ENCODE measurements around the gene PANX1. TPM values are rescaled to one million over a fixed set of nuclear protein-coding genes. Genes with fewer than 3 reads are reported as not detected.
"Not testable (repeated sequence)": the region's sequence is repeated elsewhere in the genome, so short reads cannot be mapped to it uniquely, and the experiment has no call there.

PANX1 gene
- polyA plus RNA-seq, 4 donors, result 22.6 to 26.3 (median 25.8) TPM

- DNase-seq (ENCODE audit: low read depth in 4 of 4, low spot score in 2 of 4), result no peak
Measured at GRCh38 chr11:94147433-94147845, 18.8 kb downstream of the PANX1 start.

DNA sequence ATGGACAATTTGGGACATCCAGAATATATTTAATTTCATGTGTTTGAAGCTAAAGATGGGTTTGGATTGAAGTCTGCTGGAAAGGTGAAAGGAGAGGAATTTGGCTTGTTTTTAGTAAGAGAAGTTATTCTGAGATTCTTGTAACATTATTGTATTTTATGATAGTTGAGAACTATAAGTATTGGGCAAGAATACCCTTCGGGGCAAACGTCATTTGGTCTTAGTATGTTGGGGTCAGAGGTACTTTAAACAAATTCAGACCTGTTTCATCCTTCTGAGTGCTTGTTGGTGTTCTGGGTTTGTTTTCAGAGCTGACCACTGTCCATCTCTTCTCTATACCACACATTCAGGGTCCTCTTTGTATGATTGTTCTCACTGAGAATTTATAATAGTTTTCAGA is 19.5 kb downstream of the PANX1 start:
- no peak for DNase-seq (ENCODE audit: low read depth in 4 of 4, low spot score in 2 of 4)

DNA sequence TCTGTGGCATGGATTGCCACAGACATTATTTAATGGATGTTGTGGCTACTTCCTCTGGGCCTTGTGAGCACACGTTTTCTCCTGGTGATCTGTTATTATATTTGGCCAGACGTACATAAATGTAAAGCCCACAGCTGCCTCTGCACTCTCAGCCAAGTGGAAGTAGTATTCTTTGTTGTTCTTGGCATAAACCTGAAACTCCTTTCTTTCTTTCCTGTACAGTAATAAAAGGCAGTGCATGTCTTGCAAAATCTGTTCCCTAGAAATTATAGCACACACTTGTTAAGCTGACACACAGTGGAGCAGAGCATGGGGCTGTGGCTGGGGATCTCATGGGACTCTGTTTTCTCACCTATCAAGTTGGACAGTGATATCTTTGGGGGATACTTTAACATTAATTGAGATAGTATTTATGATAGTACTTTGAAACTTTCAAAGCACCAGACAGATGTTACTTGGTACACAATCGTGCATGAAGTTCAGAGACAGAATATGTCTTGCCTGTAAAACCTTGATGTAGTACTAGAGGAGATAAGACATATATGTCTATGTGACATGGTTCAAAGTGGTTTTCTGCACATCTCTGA is 20.9 kb downstream of the PANX1 start:
- no peak for DNase-seq (ENCODE audit: low read depth in 4 of 4, low spot score in 2 of 4)

DNA sequence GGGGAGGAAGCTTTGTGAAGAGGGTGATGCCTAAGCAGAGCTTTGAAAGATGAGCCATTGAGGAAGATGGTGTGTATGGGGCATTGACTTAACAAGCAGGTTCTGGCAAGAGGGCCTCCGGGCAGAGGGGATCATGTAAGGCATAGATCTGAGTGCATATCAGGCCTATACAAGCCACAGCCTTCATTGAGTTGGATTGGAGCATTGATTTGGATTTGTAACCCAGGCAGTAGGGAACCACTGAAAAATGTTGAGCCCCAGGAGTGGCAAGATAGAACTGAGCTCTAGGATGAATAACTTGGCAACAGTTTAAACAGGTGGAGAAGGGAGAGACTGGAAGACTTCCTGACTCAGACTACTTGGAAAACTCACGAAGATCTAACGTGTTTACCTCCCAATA is 21.4 kb downstream of the PANX1 start:
- DNase-seq (ENCODE audit: low read depth in 4 of 4, low spot score in 2 of 4), result no peak

DNA sequence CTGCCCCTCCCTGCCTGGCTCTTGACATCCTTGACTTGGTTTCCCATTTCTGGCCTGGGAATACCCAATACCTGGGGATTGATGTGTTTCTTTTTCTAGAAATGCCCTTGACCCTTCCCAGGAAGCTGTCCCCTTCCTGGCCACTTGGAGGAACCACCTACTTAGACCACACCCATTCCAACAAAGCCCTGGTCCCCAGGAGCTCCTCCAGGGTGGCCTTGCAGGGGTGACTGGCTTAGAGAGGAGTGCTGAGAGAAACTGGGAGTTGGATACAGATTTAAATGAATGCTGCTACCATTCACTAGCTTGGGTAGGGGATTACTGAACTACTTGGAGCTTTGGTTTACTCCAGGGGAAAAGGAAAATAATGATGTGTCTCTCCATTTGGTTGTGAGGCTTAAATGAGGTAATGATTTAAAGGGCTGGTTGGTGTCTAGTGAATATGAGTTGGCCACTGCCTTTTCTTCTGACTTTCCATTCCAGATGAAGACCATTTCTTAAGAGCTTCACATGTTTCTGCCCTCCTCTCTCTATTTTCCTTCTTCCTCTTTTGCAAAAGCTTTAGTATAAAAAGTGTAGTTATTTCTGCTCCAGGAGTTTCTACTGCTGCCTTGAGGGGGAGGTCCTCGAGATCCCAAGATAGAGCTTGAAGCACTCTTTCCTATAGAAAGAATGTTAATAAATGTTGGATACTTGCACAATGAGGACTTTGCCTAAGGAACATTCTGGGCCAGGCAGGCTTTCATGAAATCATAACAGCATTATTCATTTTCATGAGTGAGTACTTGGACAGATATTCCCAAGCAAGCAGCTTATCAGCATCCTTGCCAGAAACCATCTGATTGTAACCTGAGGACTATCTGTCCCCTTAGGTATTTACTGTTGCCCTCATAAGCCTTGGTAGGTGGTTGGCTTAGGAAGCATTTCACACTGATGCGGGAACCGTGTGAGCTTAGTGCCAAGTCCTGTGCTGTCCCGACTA is 22.4 kb downstream of the PANX1 start:
- DNase-seq (ENCODE audit: low read depth in 4 of 4, low spot score in 2 of 4), result no peak

GRCh38 chr11:94151903-94152677 is 23.4 kb downstream of the PANX1 start:
- DNase-seq (ENCODE audit: low read depth in 4 of 4, low spot score in 2 of 4), result no peak

GRCh38 chr11:94152678-94153065 is 24.0 kb downstream of the PANX1 start:
- DNase-seq (ENCODE audit: low read depth in 4 of 4, low spot score in 2 of 4), result no peak

- no peak for DNase-seq (ENCODE audit: low read depth in 4 of 4, low spot score in 2 of 4)
Measured at GRCh38 chr11:94153320-94153719, 24.7 kb downstream of the PANX1 start.

DNA sequence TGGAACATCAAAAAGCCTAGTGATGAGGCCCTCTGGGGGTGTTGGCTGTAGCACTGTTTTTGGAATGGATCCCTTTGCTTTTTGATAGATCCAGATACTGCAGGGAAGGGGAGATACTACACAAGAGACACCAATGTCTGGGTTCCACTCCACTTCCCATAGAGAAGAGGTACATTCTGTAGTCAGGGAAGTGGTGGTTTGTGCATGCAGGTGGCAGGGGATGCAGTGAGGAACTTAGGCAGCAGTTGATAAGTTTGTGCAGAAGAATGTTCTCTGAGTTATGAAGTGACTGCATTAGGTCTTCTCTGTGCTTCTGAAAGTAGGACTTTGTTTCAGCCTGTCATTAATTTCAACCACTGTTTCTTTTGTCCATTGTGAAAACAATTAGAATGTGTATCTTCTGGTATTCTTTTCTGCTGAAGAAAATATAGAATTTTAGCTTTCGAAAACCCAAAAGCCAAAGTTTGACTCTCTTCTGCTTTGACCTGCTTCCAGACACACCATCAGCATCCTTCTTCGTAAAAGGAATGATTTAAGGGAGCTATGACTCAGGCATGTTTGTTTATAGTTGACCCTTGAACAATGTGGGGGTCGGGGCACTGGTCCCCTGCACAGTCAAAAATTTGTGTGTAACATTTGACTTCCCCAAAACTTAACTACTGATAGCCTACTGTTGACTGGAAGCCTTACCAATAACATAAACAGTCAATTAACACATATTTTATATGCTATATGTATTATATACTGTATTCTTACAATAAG is 25.6 kb downstream of the PANX1 start:
- DNase-seq (ENCODE audit: low read depth in 4 of 4, low spot score in 2 of 4), result no peak

DNA sequence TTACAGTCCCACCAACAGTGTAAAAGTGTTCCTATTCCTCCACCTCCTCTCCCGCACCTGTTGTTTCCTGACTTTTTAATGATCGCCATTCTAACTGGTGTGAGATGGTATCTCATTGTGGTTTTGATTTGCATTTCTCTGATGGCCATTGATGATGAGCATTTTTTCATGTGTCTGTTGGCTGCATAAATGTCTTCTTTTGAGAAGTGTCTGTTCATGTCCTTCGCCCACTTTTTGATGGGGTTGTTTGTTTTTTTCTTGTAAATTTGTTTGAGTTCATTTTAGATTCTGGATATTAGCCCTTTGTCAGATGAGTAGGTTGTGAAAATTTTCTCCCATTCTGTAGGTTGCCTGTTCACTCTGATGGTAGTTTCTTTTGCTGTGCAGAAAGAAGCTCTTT is 28.7 kb downstream of the PANX1 start:
- DNase-seq (ENCODE audit: low read depth in 4 of 4, low spot score in 2 of 4), result not testable (repeated sequence)

DNA sequence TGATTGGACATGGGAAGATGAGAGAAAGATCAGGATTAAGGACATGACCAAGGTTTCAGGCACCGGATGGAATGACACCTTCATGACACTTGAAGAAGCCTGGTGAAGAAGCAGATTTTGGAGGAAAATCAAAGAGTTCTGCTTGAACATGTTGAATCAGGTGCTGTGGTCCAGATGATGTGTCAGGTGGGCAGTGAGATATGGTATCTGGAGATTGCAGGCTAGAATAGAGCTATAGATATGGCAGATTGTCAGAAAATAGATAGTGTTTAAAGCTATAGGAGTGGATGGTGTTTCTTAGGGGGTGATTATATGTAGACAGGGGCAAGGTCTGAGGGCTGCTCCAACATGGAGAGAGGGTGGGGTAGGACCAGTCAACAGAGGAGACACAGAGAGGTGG is 40.2 kb downstream of the PANX1 start:
- DNase-seq (ENCODE audit: low read depth in 4 of 4, low spot score in 2 of 4), result no peak

GRCh38 chr11:94169516-94169915 is 40.9 kb downstream of the PANX1 start:
- no peak for DNase-seq (ENCODE audit: low read depth in 4 of 4, low spot score in 2 of 4)

DNA sequence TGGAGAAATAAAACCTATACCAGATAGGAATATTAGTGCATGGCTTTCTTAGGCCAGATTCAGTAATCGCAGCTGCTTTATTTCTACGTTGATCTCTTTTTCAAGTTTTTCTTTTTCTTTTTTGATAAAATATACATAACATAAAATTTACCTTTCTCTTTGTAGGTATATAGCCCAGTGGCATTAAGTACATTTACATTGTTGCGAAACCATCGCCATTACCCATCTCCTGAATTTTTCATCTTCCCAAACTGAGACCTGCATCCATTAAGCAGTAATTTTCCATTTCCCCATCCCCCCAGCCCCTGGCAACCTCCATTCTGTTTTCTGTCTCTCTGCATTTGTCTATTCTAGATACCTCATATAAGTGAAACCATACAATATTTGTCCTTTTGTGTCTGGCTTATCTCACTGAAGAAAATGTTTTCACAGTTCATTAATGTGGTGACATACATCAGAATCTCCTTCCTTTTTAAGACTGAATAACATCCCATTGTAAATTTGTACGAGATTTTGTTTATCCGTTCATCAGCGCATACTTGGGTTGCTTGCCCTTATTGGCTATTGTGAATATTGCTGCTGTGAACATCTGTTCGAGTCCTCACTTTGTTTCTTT is 41.4 kb downstream of the PANX1 start:
- no peak for DNase-seq (ENCODE audit: low read depth in 4 of 4, low spot score in 2 of 4)

GRCh38 chr11:94170953-94171352 is 42.3 kb downstream of the PANX1 start:
- DNase-seq (ENCODE audit: low read depth in 4 of 4, low spot score in 2 of 4), result no peak

GRCh38 chr11:94171693-94172440 is 43.2 kb downstream of the PANX1 start:
- DNase-seq (ENCODE audit: low read depth in 4 of 4, low spot score in 2 of 4), result no peak

DNA sequence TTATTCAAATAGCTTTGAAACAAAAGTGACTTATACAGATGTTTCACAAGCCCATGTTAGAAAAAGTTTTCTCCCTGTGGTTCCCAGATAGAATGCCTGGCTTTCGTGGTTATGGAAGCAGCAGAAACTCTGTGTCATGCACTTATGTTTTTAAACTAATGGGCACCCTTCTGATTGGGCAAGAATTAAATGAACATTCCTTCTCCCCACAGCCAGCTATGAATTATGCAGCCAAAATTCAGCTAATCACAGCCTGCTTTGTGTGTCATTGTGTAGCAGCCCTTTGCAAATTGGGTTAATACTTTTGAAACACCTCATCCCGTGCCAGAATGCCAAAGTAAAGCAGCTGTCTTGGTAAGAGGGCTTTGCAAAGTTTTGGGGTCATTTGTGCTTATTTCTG is 46.9 kb downstream of the PANX1 start:
- no peak for DNase-seq (ENCODE audit: low read depth in 4 of 4, low spot score in 2 of 4)

GRCh38 chr11:94178331-94178730 is 49.7 kb downstream of the PANX1 start:
- DNase-seq (ENCODE audit: low read depth in 4 of 4, low spot score in 2 of 4), result no peak

DNA sequence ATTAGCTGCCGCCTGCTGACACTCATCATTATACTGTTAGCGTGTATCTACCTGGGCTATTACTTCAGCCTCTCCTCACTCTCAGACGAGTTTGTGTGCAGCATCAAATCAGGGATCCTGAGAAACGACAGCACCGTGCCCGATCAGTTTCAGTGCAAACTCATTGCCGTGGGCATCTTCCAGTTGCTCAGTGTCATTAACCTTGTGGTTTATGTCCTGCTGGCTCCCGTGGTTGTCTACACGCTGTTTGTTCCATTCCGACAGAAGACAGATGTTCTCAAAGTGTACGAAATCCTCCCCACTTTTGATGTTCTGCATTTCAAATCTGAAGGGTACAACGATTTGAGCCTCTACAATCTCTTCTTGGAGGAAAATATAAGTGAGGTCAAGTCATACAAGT is 51.1 kb downstream of the PANX1 start:
- DNase-seq (ENCODE audit: low read depth in 4 of 4, low spot score in 2 of 4), result no peak

GRCh38 chr11:94181526-94181925 is 52.9 kb downstream of the PANX1 start:
- no peak for DNase-seq (ENCODE audit: low read depth in 4 of 4, low spot score in 2 of 4)

All from left renal cortex interstitium (tissue), 4 donors.